ENCODE results near the gene EED.

DNA sequence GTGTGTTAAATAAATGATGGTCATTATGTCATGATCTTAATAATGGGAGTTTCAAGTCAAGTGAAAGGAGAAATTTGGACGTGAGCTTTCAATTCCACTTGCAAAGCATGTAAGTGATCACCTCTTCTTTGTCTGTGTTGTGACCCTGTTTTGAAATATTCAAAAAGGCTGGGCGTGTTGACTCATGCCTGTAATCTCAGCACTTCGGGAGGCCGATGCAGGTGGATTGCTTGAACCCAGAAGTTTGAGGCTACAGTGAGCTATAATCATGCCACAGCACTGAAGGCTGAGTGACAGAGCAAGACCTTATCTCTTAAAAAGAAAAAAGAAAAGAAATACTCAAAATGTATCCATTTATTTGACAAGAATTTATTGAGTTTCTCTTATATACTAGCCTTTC is 32.9 kb upstream of the EED start:
- TF ChIP-seq, protein P1, sequence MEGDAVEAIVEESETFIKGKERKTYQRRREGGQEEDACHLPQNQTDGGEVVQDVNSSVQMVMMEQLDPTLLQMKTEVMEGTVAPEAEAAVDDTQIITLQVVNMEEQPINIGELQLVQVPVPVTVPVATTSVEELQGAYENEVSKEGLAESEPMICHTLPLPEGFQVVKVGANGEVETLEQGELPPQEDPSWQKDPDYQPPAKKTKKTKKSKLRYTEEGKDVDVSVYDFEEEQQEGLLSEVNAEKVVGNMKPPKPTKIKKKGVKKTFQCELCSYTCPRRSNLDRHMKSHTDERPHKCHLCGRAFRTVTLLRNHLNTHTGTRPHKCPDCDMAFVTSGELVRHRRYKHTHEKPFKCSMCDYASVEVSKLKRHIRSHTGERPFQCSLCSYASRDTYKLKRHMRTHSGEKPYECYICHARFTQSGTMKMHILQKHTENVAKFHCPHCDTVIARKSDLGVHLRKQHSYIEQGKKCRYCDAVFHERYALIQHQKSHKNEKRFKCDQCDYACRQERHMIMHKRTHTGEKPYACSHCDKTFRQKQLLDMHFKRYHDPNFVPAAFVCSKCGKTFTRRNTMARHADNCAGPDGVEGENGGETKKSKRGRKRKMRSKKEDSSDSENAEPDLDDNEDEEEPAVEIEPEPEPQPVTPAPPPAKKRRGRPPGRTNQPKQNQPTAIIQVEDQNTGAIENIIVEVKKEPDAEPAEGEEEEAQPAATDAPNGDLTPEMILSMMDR (IDR thresholded peaks at IDR 0.05): no peak
- no peak for TF ChIP-seq POLR2A (IDR thresholded peaks at IDR 0.05)
